A549 (cell line): ENCODE data around the gene ALAS1. TPM values are rescaled to one million over a fixed set of nuclear protein-coding genes. Genes with fewer than 3 reads are reported as not detected.

Experiments used
- polyA plus RNA-seq, 4 experiments: library from polyadenylated mRNA; depleted of rRNA in 3 of 4; stranded (reverse); fragments of >200 nt; fragmentation: RNase III in 1 of 4; extraction: RNeasy Plus Mini Kit Qiagen cat#74134 plus additional on column Dnase treatment in 1 of 4; gene quantifications; 2 replicates in 3 of 4; 3 replicates in 1 of 4; pipeline ENCODE4 v1.2.3, GENCODE V29; 2011 to 2017

The ALAS1 gene
- polyA plus RNA-seq, 2 of the 4 experiments (the other 2 are of a cell fraction) = 56.8 to 63.7 TPM

Other genes starting within 250 kb of the ALAS1 start
- not detected in 2 replicates for gene GPR62, start 242.8 kb upstream of the ALAS1 start, polyA plus RNA-seq (2011; rRNA removed)
- 0.05 TPM in 1 of 3 replicates, not detected in the others for gene GPR62, start 242.8 kb upstream of the ALAS1 start, polyA plus RNA-seq (2017; fragmentation: RNase III; extraction: RNeasy Plus Mini Kit Qiagen cat#74134 plus additional on column Dnase treatment)
- gene PCBP4, start 230.7 kb upstream of the ALAS1 start, polyA plus RNA-seq (2011; rRNA removed) = 8.6 and 9.3 TPM in 2 replicates
- 10.9 to 11.5 TPM (median 11.0 TPM) in 3 replicates for gene PCBP4, start 230.7 kb upstream of the ALAS1 start, polyA plus RNA-seq (2017; fragmentation: RNase III; extraction: RNeasy Plus Mini Kit Qiagen cat#74134 plus additional on column Dnase treatment)
- 37.9 and 39.7 TPM in 2 replicates for gene ABHD14B, start 224.1 kb upstream of the ALAS1 start, polyA plus RNA-seq (2011; rRNA removed)
- 23.2 to 27.2 TPM (median 23.5 TPM) in 3 replicates for gene ABHD14B, start 224.1 kb upstream of the ALAS1 start, polyA plus RNA-seq (2017; fragmentation: RNase III; extraction: RNeasy Plus Mini Kit Qiagen cat#74134 plus additional on column Dnase treatment)
- 6.3 and 7.5 TPM in 2 replicates for gene ABHD14A, start 223.1 kb upstream of the ALAS1 start, polyA plus RNA-seq (2011; rRNA removed)
- 9.1 to 9.5 TPM (median 9.5 TPM) in 3 replicates for gene ABHD14A, start 223.1 kb upstream of the ALAS1 start, polyA plus RNA-seq (2017; fragmentation: RNase III; extraction: RNeasy Plus Mini Kit Qiagen cat#74134 plus additional on column Dnase treatment)
- gene ACY1, start 214.6 kb upstream of the ALAS1 start, polyA plus RNA-seq (2011; rRNA removed) = 21.1 and 25.1 TPM in 2 replicates
- 19.9 to 21.4 TPM (median 20.7 TPM) in 3 replicates for gene ACY1, start 214.6 kb upstream of the ALAS1 start, polyA plus RNA-seq (2017; fragmentation: RNase III; extraction: RNeasy Plus Mini Kit Qiagen cat#74134 plus additional on column Dnase treatment)
- 808 and 909 TPM in 2 replicates for gene RPL29, start 202.3 kb upstream of the ALAS1 start, polyA plus RNA-seq (2011; rRNA removed)
- 1,098 to 1,170 TPM (median 1,152 TPM) in 3 replicates for gene RPL29, start 202.3 kb upstream of the ALAS1 start, polyA plus RNA-seq (2017; fragmentation: RNase III; extraction: RNeasy Plus Mini Kit Qiagen cat#74134 plus additional on column Dnase treatment)
- 3.9 and 4.4 TPM in 2 replicates for gene DUSP7, start 141.6 kb upstream of the ALAS1 start, polyA plus RNA-seq (2011; rRNA removed)
- gene DUSP7, start 141.6 kb upstream of the ALAS1 start, polyA plus RNA-seq (2017; fragmentation: RNase III; extraction: RNeasy Plus Mini Kit Qiagen cat#74134 plus additional on column Dnase treatment) = 4.8 TPM in 3 replicates
- 9.4 and 9.8 TPM in 2 replicates for gene POC1A, start 43.7 kb upstream of the ALAS1 start, polyA plus RNA-seq (2011; rRNA removed)
- gene POC1A, start 43.7 kb upstream of the ALAS1 start, polyA plus RNA-seq (2017; fragmentation: RNase III; extraction: RNeasy Plus Mini Kit Qiagen cat#74134 plus additional on column Dnase treatment) = 13.8 to 14.9 TPM (median 14.1 TPM) in 3 replicates
- 0.04 and 0.12 TPM in 2 replicates for gene TLR9, start 27.5 kb downstream of the ALAS1 start, polyA plus RNA-seq (2011; rRNA removed)
- gene TLR9, start 27.5 kb downstream of the ALAS1 start, polyA plus RNA-seq (2017; fragmentation: RNase III; extraction: RNeasy Plus Mini Kit Qiagen cat#74134 plus additional on column Dnase treatment) = not detected in 3 replicates
- 36.8 and 46.3 TPM in 2 replicates for gene TWF2, start 41.0 kb downstream of the ALAS1 start, polyA plus RNA-seq (2011; rRNA removed)
- 50.5 to 55.4 TPM (median 53.6 TPM) in 3 replicates for gene TWF2, start 41.0 kb downstream of the ALAS1 start, polyA plus RNA-seq (2017; fragmentation: RNase III; extraction: RNeasy Plus Mini Kit Qiagen cat#74134 plus additional on column Dnase treatment)
- 6.3 and 8.8 TPM in 2 replicates for gene PPM1M, start 47.6 kb downstream of the ALAS1 start, polyA plus RNA-seq (2011; rRNA removed)
- gene PPM1M, start 47.6 kb downstream of the ALAS1 start, polyA plus RNA-seq (2017; fragmentation: RNase III; extraction: RNeasy Plus Mini Kit Qiagen cat#74134 plus additional on column Dnase treatment) = 5.8 to 8.0 TPM (median 5.9 TPM) in 3 replicates
- 52.7 and 58.5 TPM in 2 replicates for gene WDR82, start 80.5 kb downstream of the ALAS1 start, polyA plus RNA-seq (2011; rRNA removed)
- 50.6 to 53.8 TPM (median 52.4 TPM) in 3 replicates for gene WDR82, start 80.5 kb downstream of the ALAS1 start, polyA plus RNA-seq (2017; fragmentation: RNase III; extraction: RNeasy Plus Mini Kit Qiagen cat#74134 plus additional on column Dnase treatment)
- 4.4 and 5.7 TPM in 2 replicates for gene GLYCTK, start 89.7 kb downstream of the ALAS1 start, polyA plus RNA-seq (2011; rRNA removed)
- gene GLYCTK, start 89.7 kb downstream of the ALAS1 start, polyA plus RNA-seq (2017; fragmentation: RNase III; extraction: RNeasy Plus Mini Kit Qiagen cat#74134 plus additional on column Dnase treatment) = 4.6 to 5.1 TPM (median 4.9 TPM) in 3 replicates
- 1.6 and 2.9 TPM in 2 replicates for gene DNAH1, start 118.2 kb downstream of the ALAS1 start, polyA plus RNA-seq (2011; rRNA removed)
- 0.63 to 0.88 TPM (median 0.65 TPM) in 3 replicates for gene DNAH1, start 118.2 kb downstream of the ALAS1 start, polyA plus RNA-seq (2017; fragmentation: RNase III; extraction: RNeasy Plus Mini Kit Qiagen cat#74134 plus additional on column Dnase treatment)
- gene BAP1, start 211.8 kb downstream of the ALAS1 start, polyA plus RNA-seq (2011; rRNA removed) = 32.7 and 36.0 TPM in 2 replicates
- 33.3 to 39.4 TPM (median 38.1 TPM) in 3 replicates for gene BAP1, start 211.8 kb downstream of the ALAS1 start, polyA plus RNA-seq (2017; fragmentation: RNase III; extraction: RNeasy Plus Mini Kit Qiagen cat#74134 plus additional on column Dnase treatment)
- gene PHF7, start 212.5 kb downstream of the ALAS1 start, polyA plus RNA-seq (2011; rRNA removed) = 4.0 and 6.0 TPM in 2 replicates
- gene PHF7, start 212.5 kb downstream of the ALAS1 start, polyA plus RNA-seq (2017; fragmentation: RNase III; extraction: RNeasy Plus Mini Kit Qiagen cat#74134 plus additional on column Dnase treatment) = 2.7 to 3.8 TPM (median 3.0 TPM) in 3 replicates
- 0.05 and 0.08 TPM in 2 replicates for gene SEMA3G, start 246.9 kb downstream of the ALAS1 start, polyA plus RNA-seq (2011; rRNA removed)
- 0.13 to 0.24 TPM (median 0.13 TPM) in 3 replicates for gene SEMA3G, start 246.9 kb downstream of the ALAS1 start, polyA plus RNA-seq (2017; fragmentation: RNase III; extraction: RNeasy Plus Mini Kit Qiagen cat#74134 plus additional on column Dnase treatment)